OCI-LY3 (cell line): ENCODE results near the gene OLIG2.

Experiments used
- H2AFZ ChIP-seq: fragments of 200-600, 300-600 bp; shearing (Covaris generic); 2 replicates; pipeline ENCODE4 v1.6.0; 2014; ENCODE audit warnings: antibody characterized with exemption, low read depth, low read length
- H3K27ac ChIP-seq: fragments of 200-600, 300-600 bp; sonication (generic); 2 replicates; pipeline ENCODE4 v1.5.1; 2014; ENCODE audit warnings: mild to moderate bottlenecking, low read length, moderate library complexity, mixed read lengths
- H3K27me3 ChIP-seq: fragments of 200-600, 300-600 bp; sonication (generic); 2 replicates; pipeline ENCODE4 v1.6.1; 2014; ENCODE audit warnings: low read depth, low read length, mixed read lengths
- H3K36me3 ChIP-seq: fragments of 200-600, 300-600 bp; sonication (generic); replicated peaks from 2 replicates; pipeline ENCODE3; 2014; ENCODE audit warnings: low read depth, low read length, mixed read lengths
- H3K4me1 ChIP-seq: fragments of 300-600, 200-600 bp; sonication (generic); 2 replicates; pipeline ENCODE4 v1.6.1; 2014; ENCODE audit warnings: low read length, mixed read lengths
- H3K4me2 ChIP-seq: fragments of 200-600, 300-600 bp; sonication (generic); 2 replicates; pipeline ENCODE4 v1.6.1; 2014; ENCODE audit warnings: low read length, mixed read lengths
- H3K4me3 ChIP-seq: fragments of 300-600, 200-600 bp; sonication (generic); 2 replicates; pipeline ENCODE4 v1.5.1; 2014; ENCODE audit warnings: antibody characterized with exemption, mild to moderate bottlenecking, low read length, moderate library complexity
- H3K79me2 ChIP-seq: fragments of 300-600, 200-600 bp; shearing (Covaris generic); 2 replicates; pipeline ENCODE4 v1.6.1; 2014; ENCODE audit warnings: mild to moderate bottlenecking, low read length, mixed read lengths
- H3K9ac ChIP-seq: fragments of 300-600, 200-600 bp; shearing (Covaris generic); 2 replicates; pipeline ENCODE4 v1.6.0; 2014; ENCODE audit warnings: mild to moderate bottlenecking, low read length, moderate library complexity
- H3K9me3 ChIP-seq: fragments of 200-600, 300-600 bp; shearing (Covaris generic); 2 replicates; pipeline ENCODE4 v1.6.1; 2014; ENCODE audit warnings: low read length, mixed read lengths; ENCODE audit not compliant: insufficient read depth
- H4K20me1 ChIP-seq: fragments of 200-600, 300-600 bp; sonication (generic); 2 replicates; pipeline ENCODE4 v1.6.1; 2016; ENCODE audit warnings: low read length, mixed read lengths; ENCODE audit not compliant: insufficient read depth
- EZH2phosphoT487 ChIP-seq: fragments of 200-600 bp; shearing (Covaris generic); IDR thresholded peaks from 2 replicates; pipeline ENCODE4 v1.6.1; 2018; ENCODE audit warnings: antibody characterized with exemption, mixed run types, low read depth
- TF ChIP-seq, protein P1 (sequence below): fragments of 200-600, 300-600 bp; sonication (generic); IDR thresholded peaks from 2 replicates; pipeline ENCODE4 v1.5.1; 2014; ENCODE audit warnings: antibody characterized with exemption, low read length, low read depth

The OLIG2 gene

GRCh38 chr21:33071770-33072306 lies 46.1 kb downstream of the OLIG2 start:
- TF ChIP-seq, protein P1, sequence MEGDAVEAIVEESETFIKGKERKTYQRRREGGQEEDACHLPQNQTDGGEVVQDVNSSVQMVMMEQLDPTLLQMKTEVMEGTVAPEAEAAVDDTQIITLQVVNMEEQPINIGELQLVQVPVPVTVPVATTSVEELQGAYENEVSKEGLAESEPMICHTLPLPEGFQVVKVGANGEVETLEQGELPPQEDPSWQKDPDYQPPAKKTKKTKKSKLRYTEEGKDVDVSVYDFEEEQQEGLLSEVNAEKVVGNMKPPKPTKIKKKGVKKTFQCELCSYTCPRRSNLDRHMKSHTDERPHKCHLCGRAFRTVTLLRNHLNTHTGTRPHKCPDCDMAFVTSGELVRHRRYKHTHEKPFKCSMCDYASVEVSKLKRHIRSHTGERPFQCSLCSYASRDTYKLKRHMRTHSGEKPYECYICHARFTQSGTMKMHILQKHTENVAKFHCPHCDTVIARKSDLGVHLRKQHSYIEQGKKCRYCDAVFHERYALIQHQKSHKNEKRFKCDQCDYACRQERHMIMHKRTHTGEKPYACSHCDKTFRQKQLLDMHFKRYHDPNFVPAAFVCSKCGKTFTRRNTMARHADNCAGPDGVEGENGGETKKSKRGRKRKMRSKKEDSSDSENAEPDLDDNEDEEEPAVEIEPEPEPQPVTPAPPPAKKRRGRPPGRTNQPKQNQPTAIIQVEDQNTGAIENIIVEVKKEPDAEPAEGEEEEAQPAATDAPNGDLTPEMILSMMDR: no peak
- TF ChIP-seq EZH2phosphoT487: no peak
- no peak overlapping the region for H3K27ac ChIP-seq
- H4K20me1 ChIP-seq: no peaks in the 10 kb centered on the region
- no peak overlapping the region for H2AFZ ChIP-seq
- peaks cover 15% of the 10 kb centered on the region; the same call in 1 of the 2 replicates for H3K27me3 ChIP-seq
- no peak overlapping the region for H3K4me2 ChIP-seq
- no peaks in the 10 kb centered on the region for H3K36me3 ChIP-seq
- no peak overlapping the region for H3K9ac ChIP-seq
- H3K9me3 ChIP-seq: no peaks in the 10 kb centered on the region
- H3K79me2 ChIP-seq: no peaks in the 10 kb centered on the region
- peaks cover 14% of the 10 kb centered on the region for H3K4me1 ChIP-seq
- no peak overlapping the region for H3K4me3 ChIP-seq

DNA sequence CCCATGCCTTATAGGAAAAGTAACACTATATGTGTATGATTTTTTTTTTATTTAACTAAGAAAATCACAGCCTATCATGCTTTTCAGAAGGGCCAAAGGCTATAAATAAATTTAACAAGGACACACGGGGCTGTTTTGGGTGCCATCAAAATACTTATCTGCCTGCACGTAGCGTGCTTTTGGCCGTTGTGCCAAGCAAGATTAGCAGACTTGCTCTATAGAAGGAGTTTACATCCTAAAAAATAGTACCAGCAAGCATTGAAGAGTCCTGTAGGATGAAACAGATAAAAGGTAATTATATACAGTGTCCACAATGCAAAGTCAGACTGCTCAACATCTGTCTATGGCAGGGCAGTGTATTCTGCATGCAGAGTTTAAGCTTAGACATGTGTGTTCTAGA lies 47.9 kb downstream of the OLIG2 start:
- no peaks in the 10 kb centered on the region for H3K36me3 ChIP-seq
- H3K4me2 ChIP-seq: no peak overlapping the region
- H3K4me1 ChIP-seq: peaks cover 5% of the 10 kb centered on the region
- no peaks in the 10 kb centered on the region for H3K79me2 ChIP-seq
- H3K27me3 ChIP-seq: peaks cover 22% of the 10 kb centered on the region; the same call in 1 of the 2 replicates
- H3K27ac ChIP-seq: no peak overlapping the region
- no peaks in the 10 kb centered on the region for H3K9me3 ChIP-seq
- H3K9ac ChIP-seq: no peak overlapping the region
- TF ChIP-seq, protein P1: no peak
- TF ChIP-seq EZH2phosphoT487: no peak
- H4K20me1 ChIP-seq: no peaks in the 10 kb centered on the region
- H2AFZ ChIP-seq: no peak overlapping the region
- H3K4me3 ChIP-seq: no peak overlapping the region

DNA sequence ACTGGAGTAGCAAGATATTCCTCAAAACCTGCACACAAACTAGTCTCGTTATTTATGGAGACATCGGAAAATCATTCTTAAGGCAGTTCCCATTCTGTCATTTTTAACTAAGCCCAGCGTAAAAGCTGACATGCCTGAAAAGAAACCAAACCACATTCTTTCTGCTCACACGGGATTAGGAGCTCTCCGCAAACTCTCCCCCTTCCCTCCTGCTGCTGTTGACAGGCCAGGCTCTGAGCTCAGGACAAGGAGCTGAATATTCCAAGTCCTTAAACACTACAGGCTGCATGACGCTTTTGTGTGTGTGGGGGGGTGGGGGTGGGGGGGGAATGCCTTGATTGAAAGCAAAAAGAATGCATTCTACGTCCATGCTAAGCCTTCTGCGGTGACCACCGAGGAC lies 49.4 kb downstream of the OLIG2 start:
- Histone ChIP-seq H3K4me2 (no peak overlapping the region), H3K4me1 (peaks cover 17% of the 10 kb centered on the region), H3K27me3 (peaks cover 22% of the 10 kb centered on the region; the same call in 1 of the 2 replicates), H3K4me3 (no peak overlapping the region), H3K36me3 (no peaks in the 10 kb centered on the region), H3K9me3 (no peaks in the 10 kb centered on the region), H3K27ac (no peak overlapping the region), H2AFZ (no peak overlapping the region), H3K9ac (no peak overlapping the region), H4K20me1 (no peaks in the 10 kb centered on the region), H3K79me2 (no peaks in the 10 kb centered on the region)
- TF ChIP-seq EZH2phosphoT487: no peak
- TF ChIP-seq, protein P1: no peak

- Histone ChIP-seq H3K79me2 (no peaks in the 10 kb centered on the region), H3K9ac (no peak overlapping the region), H3K27ac (no peak overlapping the region), H3K27me3 (peaks cover 22% of the 10 kb centered on the region; the same call in 1 of the 2 replicates), H4K20me1 (no peaks in the 10 kb centered on the region), H3K36me3 (no peaks in the 10 kb centered on the region), H3K4me1 (peaks cover 17% of the 10 kb centered on the region), H3K9me3 (no peaks in the 10 kb centered on the region), H3K4me2 (no peak overlapping the region), H2AFZ (no peak overlapping the region), H3K4me3 (no peak overlapping the region)
- no peak for TF ChIP-seq EZH2phosphoT487
- TF ChIP-seq, protein P1: no peak
Measured at GRCh38 chr21:33075596-33076195, 50.0 kb downstream of the OLIG2 start.
